Measurements from ENCODE around the gene PTPRG.
A peak's percentile ranks its signal among the peaks of the same experiment; 100 is the strongest.

The PTPRG gene

GRCh38 chr3:61864886-61865285 is 303.5 kb downstream of the PTPRG start:
- DNase-seq (ENCODE audit: low read depth in 2 of 2) = peak in 1 of 2 experiments; percentile 28

DNA sequence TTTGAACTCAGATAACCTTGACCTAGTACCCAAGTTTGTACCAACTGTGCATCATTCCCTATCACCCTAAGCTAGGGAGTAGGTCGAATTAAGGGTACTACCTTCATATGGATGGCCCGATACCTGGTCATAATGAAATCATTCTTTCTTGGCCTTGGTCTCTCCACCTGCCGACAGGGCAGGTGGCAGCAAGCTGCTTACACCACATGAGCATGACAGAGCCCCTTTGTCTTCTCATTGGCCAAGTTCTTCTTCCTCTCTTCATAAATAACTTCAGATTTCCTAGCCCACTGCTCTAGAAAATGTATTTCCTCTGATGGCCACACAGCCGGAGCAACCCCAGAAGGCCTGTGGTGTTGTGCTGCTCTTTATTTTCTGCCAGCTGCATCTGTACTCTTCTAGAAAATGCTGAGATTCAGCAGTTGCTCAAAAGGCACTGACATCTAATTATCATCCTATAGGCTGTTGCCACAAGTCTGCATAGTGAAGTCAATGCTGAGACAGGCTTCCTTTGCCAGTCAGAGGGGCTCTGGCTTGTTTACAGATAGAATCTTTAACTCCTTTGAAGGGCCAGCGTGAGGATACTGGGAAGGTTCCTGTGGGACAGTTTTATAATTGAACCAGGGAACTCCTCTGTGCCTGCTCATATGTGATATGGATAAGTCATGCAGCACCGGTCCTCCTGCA is 304.2 kb downstream of the PTPRG start:
- DNase-seq (ENCODE audit: low read depth in 2 of 2) = no peak

DNA sequence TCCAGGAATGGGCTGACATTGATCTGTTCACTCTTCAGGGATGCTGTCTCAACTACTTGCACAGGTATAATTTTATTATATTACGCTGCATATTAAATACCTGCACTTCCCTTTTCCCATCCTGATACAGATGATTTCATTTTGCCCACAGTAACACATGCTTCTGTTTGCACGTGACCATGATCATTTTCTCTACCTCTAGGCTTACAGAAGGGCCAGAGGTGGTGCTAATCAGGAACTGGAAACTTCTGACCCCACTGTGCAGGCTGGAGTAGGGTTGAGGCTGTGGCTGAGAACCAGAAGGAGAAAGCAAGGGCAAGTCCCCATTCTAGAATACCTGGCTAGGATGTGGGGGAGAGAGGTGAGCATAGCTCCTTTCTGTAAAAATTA is 304.8 kb downstream of the PTPRG start:
- DNase-seq (ENCODE audit: low read depth in 2 of 2) = no peak

DNA sequence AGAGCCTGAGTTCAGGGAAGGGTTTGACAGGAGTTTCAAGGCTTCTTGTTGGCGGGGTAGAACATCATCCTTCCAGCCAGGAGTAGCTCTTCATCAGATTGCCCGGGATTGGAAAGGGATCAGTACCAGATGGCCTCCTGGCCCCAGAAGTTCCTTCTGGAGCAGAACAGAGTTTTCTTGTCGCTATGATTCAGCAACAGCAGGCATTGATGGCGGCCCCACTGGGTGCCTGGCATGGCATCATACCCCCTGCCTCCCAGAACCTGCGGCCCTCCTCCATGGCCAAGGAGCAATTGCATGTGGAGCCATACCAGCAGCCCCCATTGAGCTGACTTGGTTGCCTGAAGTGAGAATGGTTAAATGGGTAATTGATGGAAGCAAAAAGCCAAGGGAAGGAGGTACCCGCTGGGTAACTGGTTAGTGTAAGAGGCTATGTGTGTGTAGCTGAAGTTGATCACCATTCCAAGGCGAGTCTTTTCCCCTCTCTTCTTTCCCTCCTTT is 305.6 kb downstream of the PTPRG start:
- no peak for DNase-seq (ENCODE audit: low read depth in 2 of 2)

- DNase-seq (ENCODE audit: low read depth in 2 of 2) = no peak
Measured at GRCh38 chr3:61868499-61868898, 307.1 kb downstream of the PTPRG start.

DNA sequence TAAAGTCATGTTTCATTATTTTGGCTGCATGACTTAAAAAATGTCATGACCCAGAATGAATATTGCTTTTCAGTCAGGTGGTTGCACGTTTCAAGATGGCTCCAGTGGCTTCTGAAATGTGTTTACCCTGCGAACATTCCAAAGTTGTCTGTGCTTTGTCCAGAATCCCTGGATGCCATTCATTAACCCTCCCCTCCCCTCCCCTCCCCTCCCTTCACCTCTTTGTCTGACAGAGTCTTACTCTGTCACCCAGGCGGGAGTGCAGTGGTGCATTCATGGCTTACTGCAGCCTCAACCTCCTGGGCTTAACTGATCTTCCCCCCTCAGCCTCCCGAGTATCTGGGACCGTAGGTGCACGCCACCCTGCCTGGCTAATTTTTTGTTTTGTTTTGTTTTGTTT is 308.0 kb downstream of the PTPRG start:
- no peak for DNase-seq (ENCODE audit: low read depth in 2 of 2)

GRCh38 chr3:61871644-61872043 is 310.3 kb downstream of the PTPRG start:
- no peak for DNase-seq (ENCODE audit: low read depth in 2 of 2)

- no peak for DNase-seq (ENCODE audit: low read depth in 2 of 2)
Measured at GRCh38 chr3:61872077-61872706, 310.8 kb downstream of the PTPRG start.

- no peak for DNase-seq (ENCODE audit: low read depth in 2 of 2)
Measured at GRCh38 chr3:61875046-61875844, 313.9 kb downstream of the PTPRG start.

GRCh38 chr3:61875976-61876671 is 314.8 kb downstream of the PTPRG start:
- no peak for DNase-seq (ENCODE audit: low read depth in 2 of 2)

- DNase-seq (ENCODE audit: low read depth in 2 of 2) = peak; percentile 79 to 81
Measured at GRCh38 chr3:61876797-61877196, 315.4 kb downstream of the PTPRG start.

DNA sequence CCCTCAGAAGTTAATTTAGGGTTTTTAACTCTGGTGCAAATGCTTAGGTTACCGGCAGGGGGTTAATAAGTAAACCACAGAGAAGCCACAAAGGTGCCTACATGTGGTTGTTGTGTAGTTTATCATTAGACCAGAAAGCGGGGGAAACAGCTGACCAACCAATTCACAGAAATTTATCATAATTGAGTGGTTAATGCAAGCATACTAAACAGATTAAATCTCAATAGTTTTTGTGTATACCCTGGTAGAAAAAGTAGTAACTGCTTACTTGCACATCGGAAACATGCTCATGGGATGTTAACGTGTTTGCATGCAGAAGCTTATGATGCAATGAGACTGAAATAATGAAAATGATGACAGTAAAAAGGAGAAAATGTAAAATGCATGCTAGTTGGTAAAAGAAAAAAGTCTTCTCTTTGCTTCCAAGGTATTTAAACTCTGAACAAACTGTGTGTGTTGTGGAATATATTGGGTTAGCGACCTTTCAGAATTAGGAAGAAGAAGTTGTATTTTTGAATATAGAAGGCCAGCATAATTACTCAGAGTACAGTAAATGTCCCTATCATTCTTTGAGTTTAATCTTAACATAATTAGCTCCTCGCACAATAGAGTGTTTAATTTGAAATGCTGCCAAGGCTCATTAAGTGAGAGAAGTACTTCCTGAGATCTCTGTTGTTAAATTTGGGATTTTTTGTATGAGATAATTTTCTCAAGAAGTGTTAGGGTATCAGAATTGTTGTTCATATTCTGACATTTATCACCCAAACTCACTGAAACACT is 316.2 kb downstream of the PTPRG start:
- peak; percentile 26 to 27 for DNase-seq (ENCODE audit: low read depth in 2 of 2)

DNA sequence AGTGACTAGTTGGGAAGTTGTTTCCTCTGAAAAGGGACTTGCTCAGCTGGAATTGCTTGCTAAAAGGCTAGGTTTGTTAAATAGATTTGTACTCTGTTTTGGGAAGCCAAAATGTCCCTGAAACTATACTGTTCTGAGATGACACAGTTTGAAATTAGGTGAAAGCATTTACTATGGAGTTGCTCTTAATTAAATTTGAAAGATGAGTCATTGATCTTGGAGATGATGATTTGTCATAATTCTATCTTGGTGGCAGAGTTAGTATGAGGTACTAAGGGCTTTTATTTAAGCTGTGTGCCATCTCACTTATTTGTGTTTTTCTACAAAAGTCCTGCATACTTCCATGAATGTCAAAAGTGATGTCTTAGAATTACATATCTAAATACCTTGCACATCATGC is 320.9 kb downstream of the PTPRG start:
- no peak for DNase-seq (ENCODE audit: low read depth in 2 of 2)

DNA sequence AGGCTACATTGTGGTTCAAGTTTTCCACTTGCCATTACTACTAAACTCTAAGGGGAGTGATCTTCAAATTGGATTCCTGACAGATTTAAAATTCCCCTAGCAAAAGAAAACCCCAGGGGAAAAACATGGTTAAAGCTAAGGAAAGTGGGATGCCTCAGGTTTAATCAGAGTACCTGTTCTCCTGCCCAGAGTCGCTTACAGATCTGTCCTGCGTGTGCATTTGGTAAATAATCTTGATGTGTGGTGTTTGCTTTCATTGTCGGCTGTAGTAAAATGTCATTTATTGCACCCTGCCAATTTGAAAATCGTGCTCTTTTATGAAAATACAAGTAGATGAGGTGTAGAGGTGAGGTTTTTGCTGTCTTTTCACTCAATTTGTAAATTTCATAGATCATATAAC is 323.4 kb downstream of the PTPRG start:
- no peak for DNase-seq (ENCODE audit: low read depth in 2 of 2)

DNA sequence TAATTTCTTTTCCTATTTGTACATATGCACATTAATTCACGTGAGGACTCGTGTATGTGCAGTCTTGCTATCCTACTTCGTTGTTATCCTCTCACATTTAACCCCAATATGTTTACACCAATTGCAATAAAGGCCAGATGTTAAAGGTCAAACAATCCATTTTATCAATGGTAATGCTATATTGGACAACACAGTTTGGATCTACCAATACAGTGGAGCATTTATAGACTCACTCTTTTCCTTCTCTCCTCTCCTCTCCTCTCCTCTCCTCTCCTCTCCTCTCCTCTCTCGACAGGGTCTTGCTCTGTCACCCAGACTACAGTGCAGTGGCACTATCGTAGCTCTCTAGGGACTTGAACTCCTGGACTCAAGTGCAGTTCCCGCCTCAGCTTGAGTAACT is 324.0 kb downstream of the PTPRG start:
- DNase-seq (ENCODE audit: low read depth in 2 of 2) = no peak

GRCh38 chr3:61887206-61887605 is 325.8 kb downstream of the PTPRG start:
- no peak for DNase-seq (ENCODE audit: low read depth in 2 of 2)

DNA sequence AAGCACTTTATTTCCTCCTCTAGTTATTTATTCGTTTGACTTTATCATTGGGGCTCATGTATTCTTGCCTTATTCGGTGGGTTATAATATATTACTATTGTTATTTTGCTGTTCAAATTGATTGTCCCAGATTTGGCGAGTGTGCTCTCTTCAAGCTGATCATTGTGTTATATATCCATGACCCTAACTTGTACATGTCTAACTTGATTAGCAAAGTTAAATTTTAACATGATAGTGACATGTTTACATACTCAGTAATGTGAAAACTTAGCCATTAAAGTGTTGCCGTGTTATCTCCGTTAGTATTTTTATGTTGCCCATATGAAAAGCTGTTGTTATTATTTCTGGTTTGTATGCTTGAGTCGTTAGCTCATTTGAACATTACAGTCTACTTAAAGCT is 327.9 kb downstream of the PTPRG start:
- no peak for DNase-seq (ENCODE audit: low read depth in 2 of 2)

DNA sequence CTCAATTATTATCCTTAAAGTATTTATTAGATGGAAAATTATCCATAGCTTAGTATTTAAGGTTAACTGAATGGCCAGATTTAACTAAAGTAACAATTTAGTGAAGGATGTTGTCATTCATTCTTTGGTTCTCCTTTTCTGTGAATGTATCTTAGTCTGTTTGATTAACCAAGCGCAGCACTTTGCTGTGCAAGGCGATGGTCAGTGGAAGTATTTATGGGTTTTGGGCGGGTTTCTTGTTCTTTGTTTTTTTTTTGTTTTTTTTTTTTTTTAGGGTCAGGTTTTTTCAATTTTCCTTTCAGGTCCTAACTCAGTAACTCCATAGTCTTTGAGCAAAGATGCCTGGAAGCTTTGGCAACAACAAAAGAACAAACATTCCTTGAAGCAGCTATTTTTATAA is 328.8 kb downstream of the PTPRG start:
- no peak for DNase-seq (ENCODE audit: low read depth in 2 of 2)

DNA sequence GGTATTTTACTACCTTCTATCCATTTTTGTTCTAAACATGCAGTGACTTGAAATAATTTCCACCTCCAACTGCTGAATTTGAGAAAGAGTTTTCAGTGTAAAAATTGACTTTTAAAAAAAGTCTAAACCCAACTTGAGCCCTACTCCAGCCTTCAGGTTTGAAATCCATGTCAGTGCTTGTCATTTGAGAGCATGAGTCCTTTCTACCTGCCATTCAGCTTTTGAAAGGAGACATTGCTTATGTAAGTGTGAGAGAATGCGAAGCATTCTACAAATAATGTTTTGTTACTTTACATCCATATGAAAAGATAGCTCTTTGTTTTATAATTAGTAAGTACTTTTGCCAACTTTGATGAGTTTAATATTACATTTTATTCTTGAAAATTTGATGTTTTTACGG is 329.2 kb downstream of the PTPRG start:
- DNase-seq (ENCODE audit: low read depth in 2 of 2) = no peak

GRCh38 chr3:61892891-61893290 is 331.5 kb downstream of the PTPRG start:
- no peak for DNase-seq (ENCODE audit: low read depth in 2 of 2)

GRCh38 chr3:61893840-61894566 is 332.6 kb downstream of the PTPRG start:
- no peak for DNase-seq (ENCODE audit: low read depth in 2 of 2)
